Measurements from ENCODE around the gene ELOVL5.

DNA sequence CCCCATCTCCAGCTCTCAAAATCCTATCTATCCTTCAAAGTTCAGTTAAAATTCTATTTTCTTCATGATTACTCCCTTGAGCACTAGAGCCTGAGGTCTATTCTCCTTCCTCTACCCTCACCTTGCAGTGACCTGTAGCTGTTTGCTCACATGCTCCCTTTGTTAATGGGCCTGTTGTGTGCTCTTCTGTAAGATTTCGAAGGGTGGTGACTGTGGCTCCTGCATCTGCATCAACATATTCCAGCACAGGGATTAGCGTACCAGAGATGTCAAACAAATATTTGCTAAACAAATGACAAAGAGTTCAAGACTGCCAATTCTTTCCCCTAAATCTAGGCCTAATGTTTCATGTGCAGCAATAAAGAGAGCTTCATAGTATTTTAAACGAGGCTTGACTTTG lies 69.5 kb downstream of the ELOVL5 start:
- TF ChIP-seq CTCF (conservative IDR thresholded peaks at IDR 0.05; ENCODE audit: low read length): no peak
- no peak for TF ChIP-seq EZH2phosphoT487 (IDR thresholded peaks at IDR 0.05; ENCODE audit: borderline replicate concordance)

Measured in Loucy (cell line).